NOMO-1 (cell line): ENCODE data around the gene LY86.

Experiments used
- DNase-seq, 2 experiments: peaks; one replicate each; lab custom pipeline; 2025; ENCODE audit not compliant: unreplicated experiment in 2 of 2; lab: John Stamatoyannopoulos, UW

LY86 gene

DNA sequence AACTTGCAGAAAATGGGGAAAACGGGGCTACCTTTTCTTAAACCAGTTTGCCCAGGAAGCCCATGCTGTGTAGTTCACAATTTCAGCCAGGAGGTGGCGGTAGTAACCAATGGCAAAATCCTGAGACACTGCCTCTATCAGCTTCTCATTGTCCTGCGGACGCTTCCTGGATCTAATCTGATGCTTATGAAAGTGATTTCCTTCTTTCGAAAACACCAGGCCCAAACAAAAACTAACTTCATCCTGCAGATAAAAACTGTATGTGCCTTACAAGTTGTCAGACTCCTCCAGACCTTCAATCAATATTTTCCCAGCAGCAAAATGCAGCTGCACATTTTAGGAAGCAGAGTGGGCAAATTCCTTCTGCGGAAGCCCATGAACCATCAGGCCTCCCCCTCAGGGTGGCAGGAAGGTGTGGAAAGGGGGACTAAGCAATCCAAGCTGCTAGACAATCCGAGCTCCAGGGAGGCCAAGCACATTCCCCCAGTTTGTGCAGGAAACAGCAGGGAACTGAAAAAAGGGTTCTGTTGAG lies 88.5 kb downstream of the LY86 start:
- DNase-seq = peak; percentile 82 to 85

DNA sequence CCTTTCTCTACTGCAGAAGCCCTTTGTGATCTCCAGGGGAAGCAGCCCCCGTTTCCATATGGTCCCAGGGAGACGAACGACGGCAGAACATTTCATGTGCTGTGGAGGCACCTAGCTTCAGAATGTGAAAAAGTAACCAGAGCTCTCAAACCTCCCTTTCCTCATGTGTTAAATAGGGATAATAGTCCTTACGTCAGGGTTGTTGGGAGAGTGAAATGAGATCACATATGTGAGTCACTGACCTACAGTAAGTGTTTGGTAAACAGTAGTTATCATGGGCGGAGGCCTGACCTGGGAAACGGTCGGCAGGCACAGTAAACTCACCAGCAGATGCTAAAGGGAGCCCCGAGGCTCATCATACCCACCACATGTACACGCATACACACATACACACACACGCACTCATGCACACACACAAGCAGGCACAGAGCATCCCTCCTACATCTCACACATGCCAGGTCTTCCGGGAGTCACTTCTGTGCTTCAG lies 89.7 kb downstream of the LY86 start:
- no peak for DNase-seq

DNA sequence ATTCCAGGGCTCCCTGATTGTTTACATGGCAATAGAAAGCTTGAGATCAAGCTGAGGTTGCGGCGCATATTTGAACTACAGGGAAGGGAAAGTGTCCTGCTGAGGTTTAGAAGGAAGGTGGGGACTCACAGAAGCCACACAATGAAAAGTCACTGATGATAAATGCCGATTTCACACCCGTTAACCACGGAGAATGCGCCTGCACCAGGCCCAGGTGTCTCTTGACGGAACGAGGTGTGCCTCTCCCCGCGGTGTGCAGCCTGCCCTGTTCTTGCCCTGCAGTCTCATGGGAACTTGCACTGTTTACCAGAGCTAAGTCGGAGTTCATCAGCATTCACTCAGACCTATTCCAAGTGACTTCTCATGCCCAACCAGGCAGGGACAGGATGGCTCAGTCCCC lies 90.3 kb downstream of the LY86 start:
- DNase-seq = no peak

DNA sequence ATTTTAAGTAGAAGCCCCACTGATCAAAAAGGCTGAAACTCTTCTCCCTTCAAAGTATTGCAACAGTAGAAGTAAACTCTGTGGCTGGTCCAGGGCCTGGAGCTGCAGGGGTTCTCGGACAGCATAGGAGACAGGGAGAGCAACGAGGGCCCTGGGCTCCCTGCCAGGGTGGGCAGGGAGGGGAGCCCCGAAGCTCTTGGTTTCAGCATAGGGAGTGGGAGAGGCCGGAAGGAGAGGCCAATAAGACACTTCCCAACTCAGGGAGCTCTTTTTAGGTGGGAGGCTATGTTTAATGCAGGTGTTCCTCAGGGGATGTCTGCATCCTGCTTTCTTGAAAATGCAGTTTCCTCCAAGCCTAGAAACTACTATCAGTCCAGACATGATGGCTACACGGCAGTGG lies 91.1 kb downstream of the LY86 start:
- no peak for DNase-seq

DNA sequence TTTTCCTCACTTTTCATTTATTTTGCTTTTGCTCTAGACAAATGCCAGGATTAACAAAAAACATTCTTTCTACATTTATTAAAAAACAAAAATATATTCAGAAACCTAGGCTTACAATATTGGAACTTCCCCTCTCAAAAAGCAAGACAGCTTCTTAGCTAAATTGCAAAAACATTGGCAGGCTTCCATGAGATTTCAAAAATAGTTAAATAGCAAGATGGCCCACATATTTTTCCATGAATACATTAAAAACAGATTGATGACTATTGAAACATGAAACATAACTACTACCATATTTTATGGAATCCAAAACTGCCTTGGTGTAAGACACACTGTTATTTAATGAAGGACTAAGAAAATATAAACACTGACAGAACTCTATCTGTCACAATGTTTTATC lies 92.0 kb downstream of the LY86 start:
- DNase-seq = no peak

DNA sequence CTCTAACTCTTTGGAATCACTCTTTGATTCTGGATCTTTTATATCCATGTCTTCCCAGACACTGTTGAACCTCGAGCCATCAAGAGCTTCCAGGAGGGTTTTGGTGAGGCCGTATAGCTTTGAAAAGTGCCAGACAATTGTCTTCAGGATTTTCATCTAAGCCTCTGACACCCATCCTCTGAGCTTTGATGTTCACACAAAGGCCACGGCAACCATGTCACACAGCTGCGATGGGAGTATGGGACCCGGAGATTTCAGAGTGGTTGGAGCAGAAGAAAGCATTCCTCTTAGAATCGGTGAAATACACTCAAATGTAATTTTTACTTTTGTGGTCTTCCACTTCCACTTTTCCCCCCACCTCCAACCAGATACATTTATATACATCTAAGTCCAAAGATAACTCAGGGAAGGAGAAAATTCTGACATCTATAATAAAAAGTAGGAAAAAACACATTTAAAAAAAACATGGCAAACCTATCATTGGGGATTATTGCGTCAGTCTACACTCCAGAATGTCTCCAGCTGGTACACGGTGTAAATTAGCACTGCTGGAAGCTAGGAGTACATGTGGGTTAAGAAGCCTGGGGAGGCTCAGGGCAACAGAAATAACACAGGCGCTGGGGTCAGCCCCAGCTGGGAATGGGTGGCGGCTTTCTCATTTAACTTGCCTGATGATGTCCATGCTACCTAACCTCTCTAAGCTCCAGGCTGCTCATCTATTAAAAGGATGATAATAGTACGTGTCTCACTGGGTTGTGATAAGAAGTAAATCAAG lies 92.7 kb downstream of the LY86 start:
- DNase-seq = no peak

DNA sequence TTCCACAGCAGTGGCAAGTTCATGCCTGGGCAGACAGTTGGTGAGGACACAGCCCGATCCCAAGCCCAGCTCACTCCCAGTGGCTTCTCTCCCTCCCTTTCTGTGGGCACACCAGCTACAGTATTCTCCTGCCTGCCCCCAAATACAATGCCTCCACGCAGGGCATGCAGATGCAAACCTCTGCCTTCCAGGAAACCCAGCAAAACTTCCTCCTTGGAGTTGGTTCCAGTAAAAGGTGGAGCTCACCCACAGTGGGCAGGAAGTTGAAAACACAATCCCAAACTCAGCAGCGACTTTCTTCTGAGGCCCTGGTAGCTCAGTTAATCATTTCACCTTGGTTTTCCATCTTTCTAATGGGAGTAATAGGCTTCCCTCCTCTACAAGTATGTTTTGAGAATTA lies 93.7 kb downstream of the LY86 start:
- DNase-seq = no peak

DNA sequence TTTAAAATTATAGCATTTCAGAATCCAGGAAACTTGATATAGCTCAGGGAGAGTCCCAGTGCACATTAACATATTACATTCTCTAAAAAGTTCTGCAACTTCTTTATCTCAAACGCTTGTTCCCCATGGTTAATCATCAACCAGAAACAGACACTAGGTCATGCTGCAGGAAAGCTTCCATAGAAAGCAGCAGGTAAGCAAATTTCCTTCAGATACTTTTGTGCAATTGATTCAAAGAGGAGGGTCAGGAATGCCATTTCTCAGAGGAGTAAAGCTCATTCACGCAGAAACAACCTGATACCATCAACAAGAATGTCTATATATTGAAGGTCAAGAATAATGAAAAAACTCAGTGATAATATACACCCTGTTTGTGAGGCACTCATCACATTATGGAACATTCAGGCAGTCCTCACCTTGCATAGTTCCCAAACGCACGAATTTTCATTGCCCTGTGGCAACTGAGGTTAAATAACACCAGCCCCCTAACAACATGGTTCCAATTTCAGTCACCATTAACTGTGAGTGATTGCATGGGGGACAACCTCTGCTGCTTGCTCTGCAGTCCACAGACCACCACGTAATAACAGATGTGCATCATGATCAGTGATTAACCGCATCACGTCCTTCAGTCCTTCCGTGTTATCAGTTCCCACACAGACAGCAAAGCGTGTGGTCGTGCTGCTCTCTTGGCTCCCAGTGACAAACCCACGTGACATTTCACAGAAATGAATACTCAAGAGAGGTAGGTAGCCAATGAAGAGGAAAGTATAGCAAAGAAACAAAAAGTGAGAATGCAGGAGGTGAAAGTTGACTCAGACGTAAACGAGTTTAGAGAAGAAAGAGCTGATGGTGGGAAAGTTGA lies 95.7 kb downstream of the LY86 start:
- DNase-seq = peak in 1 of 2 experiments; percentile 22

DNA sequence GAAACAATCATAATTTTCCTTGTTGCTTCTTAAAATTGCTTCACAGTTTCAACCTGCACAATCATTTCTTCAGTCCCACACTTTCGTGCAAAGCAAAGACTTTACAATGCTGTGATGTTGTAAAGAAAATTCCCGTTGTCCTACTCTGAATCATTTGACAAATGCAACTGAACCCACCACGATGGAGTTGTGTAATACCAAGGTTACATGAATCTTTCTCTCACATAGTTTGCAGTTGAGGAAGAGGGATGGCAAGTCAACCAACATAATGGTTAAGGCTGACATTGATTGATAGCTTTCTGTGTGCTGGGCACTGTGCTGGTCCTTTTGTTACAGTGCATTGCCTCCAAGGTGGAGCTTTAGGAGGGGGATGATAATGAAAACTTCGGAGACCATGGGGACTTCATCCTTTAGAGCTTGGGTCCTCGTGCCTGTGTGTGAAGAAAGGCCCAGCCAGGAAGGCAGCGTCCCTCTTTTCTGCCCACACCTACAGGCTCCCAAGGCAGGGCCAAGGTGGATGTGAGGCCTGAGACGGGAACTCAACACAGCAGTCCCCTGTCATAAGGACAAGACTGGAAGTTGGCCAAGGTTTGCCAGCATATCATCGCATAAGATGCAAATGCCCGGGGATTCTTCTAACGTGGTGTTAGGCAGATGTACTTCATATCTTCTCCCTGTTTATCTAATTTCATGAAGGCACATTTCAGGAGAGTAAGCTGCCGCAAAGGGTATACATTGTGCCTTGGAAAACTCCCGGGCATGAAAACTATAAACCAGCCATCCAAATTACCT lies 96.9 kb downstream of the LY86 start:
- peak; percentile 79 to 96 for DNase-seq

DNA sequence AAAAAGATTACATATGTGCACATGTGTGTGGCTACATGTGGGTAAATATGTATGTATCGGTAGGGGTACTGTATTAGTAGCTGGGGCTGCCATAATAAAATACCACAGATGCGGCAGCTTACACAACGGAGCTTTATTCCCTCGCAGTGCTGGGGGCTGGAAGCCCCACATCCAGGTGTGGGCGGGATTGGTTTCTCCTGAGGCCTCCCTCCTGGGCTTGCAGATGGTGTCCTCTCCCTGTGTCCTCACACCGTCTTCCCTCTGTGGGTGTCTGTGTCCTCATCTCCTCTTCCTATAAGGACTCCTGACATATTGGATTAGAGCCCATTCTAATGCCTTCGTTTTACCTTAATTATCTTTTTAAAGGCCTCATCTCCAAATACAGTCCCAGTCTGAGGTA lies 97.7 kb downstream of the LY86 start:
- DNase-seq = no peak

DNA sequence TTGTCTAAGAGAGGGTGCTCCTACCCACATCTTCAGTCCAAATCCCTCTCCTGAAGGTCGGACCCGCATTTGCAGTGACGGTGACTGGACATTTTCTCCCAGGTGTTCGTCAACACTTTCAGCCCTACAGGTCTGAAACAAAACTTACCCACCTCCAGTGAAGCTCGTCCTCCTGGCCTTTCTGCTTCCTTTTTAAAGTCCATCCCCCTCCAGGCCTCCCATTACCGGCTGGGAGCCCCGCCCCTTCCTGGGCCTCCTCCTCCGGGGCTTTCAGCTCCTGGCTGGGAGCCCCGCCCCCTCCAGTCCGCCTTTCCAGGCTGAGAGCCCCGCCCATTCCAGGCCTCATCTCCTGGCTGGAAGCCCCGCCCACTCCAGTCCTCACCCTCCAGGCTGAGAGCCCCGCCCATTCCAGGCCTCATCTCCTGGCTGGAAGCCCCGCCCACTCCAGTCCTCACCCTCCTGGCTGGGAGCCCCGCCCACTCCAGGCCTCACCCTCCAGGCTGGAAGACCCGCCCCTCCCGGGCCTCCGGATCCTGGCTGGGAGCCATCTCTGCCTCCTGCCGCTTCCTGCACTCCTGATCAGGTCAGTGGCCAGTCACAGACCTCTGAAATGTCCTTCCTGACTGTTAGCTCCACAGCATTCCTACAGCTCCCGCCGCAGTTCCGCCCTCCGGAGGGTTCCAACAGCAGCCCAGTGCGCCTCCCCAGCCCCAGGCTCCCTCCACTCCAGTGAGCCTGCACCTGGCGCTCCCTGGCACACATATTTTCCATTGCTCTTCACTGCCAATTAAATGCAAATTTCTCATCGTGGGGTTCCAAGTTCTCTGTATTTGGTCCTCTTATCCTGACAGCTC lies 98.5 kb downstream of the LY86 start:
- DNase-seq = no peak

DNA sequence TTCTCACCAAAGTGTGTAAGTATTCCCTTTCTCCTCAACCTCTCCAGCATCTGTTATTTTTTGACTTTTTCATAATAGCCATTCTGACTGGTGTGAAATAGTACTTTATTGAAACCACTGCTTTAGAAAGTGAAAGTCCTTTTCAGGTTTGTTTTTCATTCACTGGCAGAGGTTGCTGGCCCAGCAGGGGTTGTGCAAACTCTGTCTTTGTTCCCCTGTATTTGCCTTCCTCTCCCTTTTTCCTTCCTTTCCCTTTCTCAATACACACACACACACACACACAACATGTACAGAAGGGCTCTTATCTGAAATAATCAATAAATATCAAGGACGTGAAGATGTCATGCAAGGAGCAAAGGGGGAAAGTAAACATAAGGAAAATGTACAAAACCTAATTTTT lies 99.8 kb downstream of the LY86 start:
- DNase-seq = peak; percentile 18 to 52

DNA sequence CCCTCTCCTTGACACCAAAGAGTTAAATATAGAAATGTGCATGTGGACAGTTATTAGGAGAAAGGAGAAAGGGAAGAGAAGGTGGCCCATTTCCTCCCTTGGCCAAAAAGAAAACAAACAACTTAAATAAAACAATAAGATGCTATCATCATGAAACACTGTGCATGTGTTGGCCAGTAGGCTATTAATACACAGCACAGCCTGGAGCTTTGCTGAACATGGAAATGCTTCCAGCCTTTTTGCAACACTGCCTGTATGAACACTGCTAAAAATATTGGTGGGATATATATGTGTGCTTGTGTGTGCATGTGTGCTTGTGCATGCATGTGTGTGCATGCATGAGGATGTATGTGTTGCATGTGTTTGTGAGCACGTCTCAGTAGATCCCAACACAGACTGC lies 100.4 kb downstream of the LY86 start:
- DNase-seq = no peak

DNA sequence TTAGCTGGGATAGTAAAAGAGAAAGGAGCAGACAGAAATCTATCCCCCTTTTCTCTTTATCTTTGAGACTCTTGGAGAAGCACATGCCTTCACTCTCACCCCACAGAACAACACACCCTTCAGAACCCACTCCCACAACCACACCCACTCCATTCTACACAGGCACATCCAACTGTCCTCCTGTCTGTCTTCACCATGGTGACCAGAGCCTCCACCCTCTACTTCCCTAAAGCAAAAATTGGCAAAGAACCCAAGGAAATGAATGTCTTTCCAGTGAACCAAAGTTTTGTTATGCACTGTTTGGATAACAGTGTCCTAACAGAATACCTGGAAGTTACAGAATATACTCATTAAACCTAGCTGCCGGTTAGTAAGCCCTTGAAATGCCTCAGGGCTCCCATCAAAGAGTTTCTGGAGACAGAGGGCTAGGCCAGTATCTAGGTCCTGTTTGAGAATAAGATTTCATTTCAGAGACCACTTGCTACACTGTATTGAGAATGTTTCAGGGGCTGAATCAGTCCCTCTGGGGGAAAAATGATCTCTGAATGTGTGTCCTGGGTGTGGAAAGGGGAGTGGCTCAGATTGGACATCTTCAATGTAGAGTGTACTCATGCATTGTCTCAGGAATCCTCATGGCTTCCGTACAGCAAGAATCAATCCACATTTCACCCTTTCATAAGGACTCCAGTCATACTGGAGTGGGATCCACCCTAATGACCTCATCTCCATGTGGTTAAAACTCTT lies 101.1 kb downstream of the LY86 start:
- peak; percentile 19 to 58 for DNase-seq

DNA sequence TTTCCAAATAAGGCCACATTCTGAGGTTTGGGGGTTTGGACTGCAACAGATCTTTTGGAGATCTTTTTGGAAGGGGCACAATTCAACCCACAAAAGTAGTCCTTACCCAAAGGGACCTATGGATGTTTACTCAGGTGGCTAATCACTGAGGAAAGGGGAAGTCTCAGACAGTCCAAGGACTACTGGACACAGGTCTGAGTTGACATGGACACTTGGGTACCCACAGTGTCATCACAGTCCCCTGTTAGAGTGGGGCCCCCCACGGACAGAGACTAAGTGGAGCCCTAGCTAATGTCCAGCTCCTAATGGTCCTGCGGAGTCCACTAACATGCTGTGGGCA lies 101.6 kb downstream of the LY86 start:
- DNase-seq = no peak

DNA sequence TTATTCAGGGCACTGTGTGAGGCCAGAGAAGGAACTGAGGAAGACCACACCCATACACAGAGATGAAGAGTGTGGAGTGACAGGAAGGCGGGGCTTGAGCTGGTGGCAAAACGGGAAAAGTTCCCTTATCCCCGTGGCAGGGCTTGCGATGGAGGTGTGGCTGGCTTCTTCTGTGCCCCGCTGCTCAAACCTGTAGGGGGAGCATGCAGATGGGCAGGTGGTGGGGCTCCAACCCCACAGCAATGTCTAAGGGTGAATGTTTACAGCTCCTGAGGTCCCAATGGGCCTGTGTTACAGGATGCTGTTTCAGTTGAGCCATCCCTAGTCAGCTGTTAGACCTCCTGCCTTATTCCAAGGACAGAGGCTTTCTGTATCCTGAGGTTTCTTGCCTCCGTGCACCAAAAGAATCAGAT lies 105.9 kb downstream of the LY86 start:
- DNase-seq = peak in 1 of 2 experiments; percentile 27

DNA sequence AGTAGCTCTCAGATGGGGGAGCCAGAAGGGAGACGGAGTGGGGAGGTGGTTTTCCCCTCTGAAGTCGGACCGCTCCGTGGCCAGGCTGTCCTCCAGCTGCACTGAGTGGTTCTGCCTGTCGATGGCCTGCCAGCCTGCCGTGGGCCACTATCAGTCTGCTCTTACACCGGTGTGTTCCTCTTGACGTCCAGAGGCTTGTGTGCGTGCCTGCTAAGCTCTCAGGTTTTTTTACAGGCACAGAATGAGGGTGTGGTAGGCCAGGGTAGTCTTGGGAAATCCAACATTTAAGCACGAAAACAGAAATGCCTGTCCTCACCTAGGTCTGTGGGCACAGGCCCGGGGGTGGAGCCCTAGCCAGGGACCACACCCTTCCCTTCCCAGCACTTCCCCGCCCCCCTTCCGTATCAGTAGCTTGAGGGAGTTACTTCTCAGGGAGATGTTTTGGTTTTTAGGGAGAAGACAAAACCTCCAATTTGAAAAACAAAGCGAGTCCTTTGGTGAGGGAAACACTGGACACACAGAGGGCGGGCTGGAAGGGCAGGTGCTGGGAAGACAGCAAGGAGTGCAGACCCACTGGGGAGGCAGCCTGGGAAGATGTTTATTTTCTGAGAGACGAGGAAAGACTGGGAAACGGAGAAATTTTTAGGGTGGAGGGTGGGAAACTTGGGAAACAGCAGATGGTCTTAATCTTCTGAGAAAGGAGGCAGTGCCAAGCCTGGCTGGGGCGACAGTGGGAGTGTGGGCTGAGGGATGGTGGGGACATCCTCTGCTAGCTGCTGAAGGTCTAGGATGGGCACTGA lies 106.5 kb downstream of the LY86 start:
- peak; percentile 80 to 89 for DNase-seq

DNA sequence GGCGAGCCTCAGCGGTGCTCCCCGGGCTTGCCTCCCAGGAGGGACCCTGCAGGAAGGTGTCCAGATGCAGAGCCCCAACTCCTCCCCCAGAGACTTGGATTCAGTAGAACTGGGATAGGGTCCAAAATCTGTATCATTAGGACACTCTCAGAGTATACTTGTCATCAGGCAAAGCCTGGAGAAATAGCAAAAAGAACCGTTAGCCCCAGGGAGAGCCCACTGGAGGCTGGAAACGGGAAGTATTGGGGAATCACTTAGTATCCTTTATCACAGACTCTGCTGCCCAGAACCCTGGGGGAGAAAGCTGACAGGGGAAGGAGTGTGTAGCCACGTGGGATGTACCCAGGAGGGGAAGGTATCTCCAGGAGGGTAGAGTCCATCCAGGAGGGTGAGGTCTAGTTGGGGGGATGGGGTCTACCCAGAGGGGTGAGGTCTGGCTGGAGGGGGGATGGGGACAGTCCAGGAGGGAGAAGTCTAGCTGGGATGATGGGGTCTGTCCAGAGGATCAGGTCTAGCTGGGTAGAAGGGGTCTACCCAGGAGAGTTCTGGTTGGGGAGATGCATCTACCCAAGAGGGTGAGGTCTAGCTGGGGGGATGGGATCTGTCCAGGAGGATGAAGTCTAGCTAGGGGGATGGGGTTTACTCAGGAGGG lies 107.2 kb downstream of the LY86 start:
- DNase-seq = no peak
